LNCaP clone FGC (cell line): ENCODE data around the gene ZNF367.

Experiments used
- DNase-seq: peaks from one replicate; pipeline ENCODE4 v3.0.0-alpha.2; 2011; ENCODE audit warnings: low read depth
- H3K4me3 ChIP-seq: 2 replicates; pipeline ENCODE4 v1.5.1; 2011; ENCODE audit warnings: mild to moderate bottlenecking, low read depth, low read length, control low read depth
- CTCF ChIP-seq: IDR thresholded peaks from 2 replicates; pipeline ENCODE4 v1.5.1; 2012; ENCODE audit warnings: mild to moderate bottlenecking; ENCODE audit not compliant: control insufficient read depth, insufficient read depth; ENCODE audit errors: extremely low read depth

Gene ZNF367

GRCh38 chr9:96417661-96418082, 498 bp downstream of the ZNF367 start:
- TF ChIP-seq CTCF: no peak
- no peak for DNase-seq
- H3K4me3 ChIP-seq: peak overlapping the region; percentile 73

- TF ChIP-seq CTCF: peak; percentile 17; the same call in 1 of the 2 replicates
- peak overlapping the region; percentile 73 for H3K4me3 ChIP-seq
- no peak for DNase-seq
Measured at GRCh38 chr9:96417051-96417586, 1.1 kb downstream of the ZNF367 start.

GRCh38 chr9:96413302-96414221, 4.6 kb downstream of the ZNF367 start:
- no peak for DNase-seq
- H3K4me3 ChIP-seq: no peak overlapping the region

GRCh38 chr9:96412174-96412913, 5.8 kb downstream of the ZNF367 start:
- no peak overlapping the region for H3K4me3 ChIP-seq
- no peak for DNase-seq
- no peak for TF ChIP-seq CTCF

More at GRCh38 chr9:96413302-96414221, 4.6 kb downstream of the ZNF367 start:
- no peak for TF ChIP-seq CTCF

GRCh38 chr9:96411129-96411838, 6.9 kb downstream of the ZNF367 start:
- TF ChIP-seq CTCF: no peak
- no peak for DNase-seq
- no peak overlapping the region for H3K4me3 ChIP-seq
